ENCODE data around the gene STAG1.

- TF ChIP-seq CTCF (IDR thresholded peaks at IDR 0.05; ENCODE audit: poor library complexity, severe bottlenecking), result no peak
- no peak for TF ChIP-seq EZH2 (IDR thresholded peaks at IDR 0.05; ENCODE audit: borderline replicate concordance, insufficient read depth, low read length, poor library complexity, severe bottlenecking)
- TF ChIP-seq RAD21 (conservative IDR thresholded peaks at IDR 0.05), result no peak
- TF ChIP-seq EP300 (conservative IDR thresholded peaks at IDR 0.05; ENCODE audit: poor library complexity, severe bottlenecking), result no peak
- no peak for TF ChIP-seq POLR2AphosphoS5 (IDR thresholded peaks at IDR 0.05)
- TF ChIP-seq REST (IDR thresholded peaks at IDR 0.05; ENCODE audit: borderline replicate concordance), result no peak
- TF ChIP-seq SMC3 (conservative IDR thresholded peaks at IDR 0.05; ENCODE audit: poor library complexity), result no peak
- no peak for TF ChIP-seq TAF1 (IDR thresholded peaks at IDR 0.05; ENCODE audit: low read depth)
Observed at GRCh38 chr3:136639069-136639468, 113.1 kb downstream of the STAG1 start.

Data from neural cell (in vitro differentiated cells).